ENCODE data around the gene CHKB.

CHKB gene

GRCh38 chr22:50600538-50600937 lies 17.9 kb upstream of the CHKB start, which contains the start of gene MAPK8IP2:
Gene MAPK8IP2, plus strand, starts transcription at chr22:50600793. Its CDS starts 26 bp downstream, at chr22:50600819.
- DNase-seq (ENCODE audit: low read depth, low spot score), result no peak

DNA sequence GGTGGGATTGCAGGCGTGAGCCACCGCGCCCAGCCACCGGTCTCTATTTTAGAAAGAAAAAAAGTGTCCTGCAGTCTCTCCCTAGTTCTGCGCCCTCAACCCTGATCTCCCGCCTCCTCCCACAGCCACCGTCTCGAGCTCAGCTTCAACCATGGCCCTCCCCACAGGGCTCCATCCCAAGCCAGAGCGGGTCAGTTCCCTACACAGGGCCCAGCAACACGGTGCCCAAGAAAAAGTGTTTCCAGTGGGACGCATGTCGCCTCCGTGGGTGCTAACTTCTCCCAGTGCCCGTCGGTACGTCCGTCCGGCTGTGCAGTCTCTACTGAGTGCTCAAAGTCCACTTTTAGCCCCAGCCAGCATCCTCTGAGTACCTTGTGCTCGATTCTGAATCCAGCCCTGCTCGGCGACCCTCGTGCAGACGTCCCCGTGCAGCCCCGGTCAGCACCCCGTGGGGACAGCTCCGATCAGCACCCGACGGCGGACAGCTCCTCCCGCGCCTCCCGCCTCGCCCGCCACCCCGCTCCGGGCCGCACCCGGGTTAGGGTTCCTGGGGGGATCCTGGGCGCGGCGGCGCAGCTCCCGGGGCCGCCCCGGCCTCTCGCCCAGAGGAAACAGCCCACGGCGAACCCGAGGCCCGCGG lies 17.3 kb upstream of the CHKB start:
- DNase-seq (ENCODE audit: low read depth, low spot score), result no peak

DNA sequence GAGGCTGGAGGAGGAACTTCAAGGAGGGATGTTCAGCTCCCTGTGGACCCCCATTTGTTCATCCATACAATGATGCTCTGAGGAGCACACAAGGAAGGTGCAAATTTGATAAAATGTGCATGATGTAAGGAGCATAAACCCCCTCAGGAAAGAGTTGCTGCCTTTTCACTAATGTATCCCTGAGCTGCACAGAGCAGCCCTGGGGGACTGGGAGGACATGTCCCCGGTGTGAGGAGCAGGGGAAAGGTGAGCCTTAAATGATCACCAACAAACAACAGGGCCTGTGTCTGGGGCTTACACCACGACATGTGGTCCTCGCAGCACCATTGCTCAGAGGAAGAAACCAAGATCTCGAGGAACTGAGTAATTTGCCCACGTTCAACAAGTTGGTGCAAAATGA lies 14.4 kb upstream of the CHKB start:
- no peak for DNase-seq (ENCODE audit: low read depth, low spot score)

- DNase-seq (ENCODE audit: low read depth, low spot score), result no peak
Observed at GRCh38 chr22:50595189-50595588, 12.5 kb upstream of the CHKB start.

GRCh38 chr22:50587407-50587806 lies 4.8 kb upstream of the CHKB start:
- no peak for DNase-seq (ENCODE audit: low read depth, low spot score)

GRCh38 chr22:50586416-50586815 lies 3.8 kb upstream of the CHKB start:
- DNase-seq (ENCODE audit: low read depth, low spot score), result no peak

DNA sequence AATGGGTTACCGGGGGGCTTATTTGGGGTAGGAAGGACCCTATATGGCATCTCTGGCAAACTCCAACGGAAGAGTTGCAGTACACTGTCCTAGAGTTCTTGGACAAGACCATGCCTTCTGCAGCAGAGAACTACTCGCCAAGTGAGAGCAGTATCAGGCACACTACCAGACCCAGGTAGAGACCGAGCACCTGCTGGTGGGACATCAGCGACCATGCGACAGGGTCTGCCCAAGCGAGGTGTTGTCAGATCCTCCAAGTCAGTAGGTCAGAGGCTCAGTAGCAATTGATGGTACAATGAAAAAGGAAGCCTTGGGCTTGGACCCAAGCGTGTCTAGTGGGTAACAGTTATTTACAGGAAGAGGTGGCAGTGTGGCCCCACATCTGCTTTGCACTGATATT lies 3.1 kb upstream of the CHKB start:
- DNase-seq (ENCODE audit: low read depth, low spot score), result no peak

DNA sequence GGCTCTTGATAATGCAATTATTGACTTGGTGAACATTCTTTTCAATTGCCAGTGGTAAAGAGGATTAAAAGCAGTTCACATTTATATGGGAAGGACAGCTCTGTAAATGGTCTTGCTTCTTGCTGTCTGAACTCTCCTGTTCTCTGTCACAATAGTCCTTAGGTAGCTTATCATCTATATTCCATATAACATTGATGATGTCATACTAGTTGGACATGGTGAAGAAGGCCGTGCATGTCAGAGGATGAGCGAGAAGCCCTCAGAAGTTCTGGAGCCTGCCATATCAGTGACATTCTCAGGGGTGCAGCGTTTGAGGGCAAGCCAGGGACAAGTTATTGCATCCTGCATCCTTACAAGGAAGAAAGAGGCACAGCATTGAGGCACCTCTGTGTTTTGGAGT lies 2.6 kb upstream of the CHKB start:
- no peak for DNase-seq (ENCODE audit: low read depth, low spot score)

GRCh38 chr22:50584106-50585096 lies 1.8 kb upstream of the CHKB start:
- no peak for DNase-seq (ENCODE audit: low read depth, low spot score)

- no peak for DNase-seq (ENCODE audit: low read depth, low spot score)
Observed at GRCh38 chr22:50583294-50583861, 729 bp upstream of the CHKB start.

DNA sequence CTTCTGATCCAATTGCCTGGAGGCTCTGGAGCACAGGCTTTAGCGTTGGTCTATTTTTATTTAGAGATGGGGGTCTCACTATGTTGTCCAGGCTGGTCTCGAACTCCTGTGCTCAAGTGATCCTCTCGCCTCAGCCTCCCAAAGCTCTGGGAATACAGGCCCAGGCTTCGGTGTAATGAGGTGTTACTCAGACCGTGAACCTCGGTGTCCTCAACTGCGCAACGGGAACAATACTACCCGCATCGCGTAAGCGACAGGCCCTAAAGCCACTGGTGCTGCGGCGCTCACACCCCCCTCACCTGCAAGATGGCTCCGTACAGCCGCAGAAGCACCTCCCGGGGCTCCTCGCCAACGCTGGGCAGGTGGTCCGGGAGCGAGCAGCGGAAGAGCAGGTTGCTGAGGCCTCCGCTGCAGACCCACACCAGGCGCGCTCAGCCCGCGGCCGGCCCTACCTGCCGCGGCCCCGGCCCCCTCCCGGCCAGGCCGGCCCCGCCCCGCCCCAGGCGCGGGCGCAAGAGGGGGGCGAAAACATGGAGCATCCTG lies 628 bp downstream of the CHKB start:
- DNase-seq (ENCODE audit: low read depth, low spot score), result no peak

DNA sequence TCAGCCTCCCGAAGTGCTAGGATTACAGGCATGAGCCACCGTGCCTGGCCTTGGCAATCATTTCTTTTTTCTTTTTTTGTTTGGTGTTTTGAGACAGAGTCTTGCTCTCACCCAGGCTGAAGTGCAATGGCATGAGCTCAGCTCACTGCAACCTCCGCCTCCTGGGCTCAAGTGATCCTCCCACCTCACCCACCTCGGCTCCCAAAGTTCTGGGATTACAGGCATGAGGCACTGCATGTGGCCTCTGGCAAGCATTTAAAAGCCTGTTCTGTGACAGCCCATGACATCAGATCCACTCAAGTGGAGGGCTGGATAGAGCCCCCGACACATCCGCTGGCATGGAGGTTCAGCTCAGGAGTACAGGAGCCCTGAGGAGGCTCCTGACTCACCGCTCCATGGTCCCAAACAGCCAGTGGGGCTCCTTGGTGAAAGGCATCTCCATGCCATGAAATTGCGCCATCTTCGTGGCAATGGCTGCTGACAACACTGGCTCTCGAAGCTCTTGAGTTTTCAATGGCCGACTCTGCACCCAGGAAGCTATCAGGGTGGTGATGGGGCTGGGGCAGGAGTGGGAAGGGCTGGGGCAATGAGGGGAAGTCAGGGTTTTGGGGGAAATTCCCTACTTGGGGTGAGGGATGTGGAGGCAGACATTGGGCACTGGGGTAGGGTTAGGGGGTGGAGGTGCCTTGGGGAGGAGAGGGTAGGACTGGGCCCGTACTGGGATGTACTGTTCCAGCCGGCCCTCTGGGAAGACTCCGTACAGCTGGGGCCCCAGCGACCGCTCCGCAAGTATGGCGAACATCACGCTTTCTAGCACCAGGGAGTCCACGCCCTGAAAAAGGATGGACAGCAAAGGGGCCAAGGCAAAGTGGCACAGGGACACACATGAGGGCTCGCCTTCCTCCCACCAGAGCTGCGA lies 1.4 kb downstream of the CHKB start:
- no peak for DNase-seq (ENCODE audit: low read depth, low spot score)

DNA sequence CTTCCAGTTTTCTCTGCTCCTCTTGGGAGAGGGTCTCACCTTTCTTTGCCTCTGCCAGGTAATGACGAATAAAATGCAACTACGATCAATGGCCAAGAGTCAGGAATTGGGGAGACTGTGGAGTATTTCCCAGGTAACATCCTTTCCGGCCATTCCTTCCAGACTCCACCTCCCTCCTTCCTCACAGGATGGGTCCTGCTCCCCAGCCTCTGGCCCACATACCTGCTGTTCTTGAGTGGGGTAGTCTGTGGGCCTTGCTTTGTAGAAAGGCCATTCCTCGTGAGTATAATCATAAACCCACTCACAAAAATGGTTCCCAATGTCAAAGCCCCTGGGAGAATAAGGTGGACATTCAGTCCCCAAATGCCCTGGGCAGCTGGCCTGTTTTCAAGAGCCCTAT lies 2.9 kb downstream of the CHKB start:
- DNase-seq (ENCODE audit: low read depth, low spot score), result no peak

DNA sequence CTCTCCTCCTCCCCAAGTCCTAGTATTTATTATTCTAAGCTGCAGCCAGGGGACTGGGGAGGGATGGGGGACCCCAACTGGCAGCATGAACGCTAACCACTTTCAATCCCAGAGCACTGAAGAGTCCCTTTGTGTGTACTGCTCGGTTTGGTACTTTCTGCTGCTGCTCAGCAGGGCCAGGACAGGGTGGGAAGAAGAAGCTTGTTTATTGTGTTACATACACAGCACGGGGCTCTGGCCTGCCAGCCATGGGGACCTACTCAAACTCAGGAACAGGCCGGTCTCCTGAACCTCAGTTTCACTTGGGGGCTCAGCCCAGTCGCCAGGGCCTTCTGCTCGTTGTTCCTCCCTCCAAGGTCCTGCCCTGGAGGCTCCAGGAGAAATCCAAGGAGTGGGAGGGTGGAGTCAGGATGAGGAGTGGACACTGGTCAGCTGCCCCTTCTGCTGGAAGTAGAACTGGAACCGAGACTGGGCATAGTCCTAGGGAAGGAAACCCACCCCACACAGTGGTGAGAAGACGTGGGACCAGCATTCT lies 3.8 kb downstream of the CHKB start:
- DNase-seq (ENCODE audit: low read depth, low spot score), result no peak

DNA sequence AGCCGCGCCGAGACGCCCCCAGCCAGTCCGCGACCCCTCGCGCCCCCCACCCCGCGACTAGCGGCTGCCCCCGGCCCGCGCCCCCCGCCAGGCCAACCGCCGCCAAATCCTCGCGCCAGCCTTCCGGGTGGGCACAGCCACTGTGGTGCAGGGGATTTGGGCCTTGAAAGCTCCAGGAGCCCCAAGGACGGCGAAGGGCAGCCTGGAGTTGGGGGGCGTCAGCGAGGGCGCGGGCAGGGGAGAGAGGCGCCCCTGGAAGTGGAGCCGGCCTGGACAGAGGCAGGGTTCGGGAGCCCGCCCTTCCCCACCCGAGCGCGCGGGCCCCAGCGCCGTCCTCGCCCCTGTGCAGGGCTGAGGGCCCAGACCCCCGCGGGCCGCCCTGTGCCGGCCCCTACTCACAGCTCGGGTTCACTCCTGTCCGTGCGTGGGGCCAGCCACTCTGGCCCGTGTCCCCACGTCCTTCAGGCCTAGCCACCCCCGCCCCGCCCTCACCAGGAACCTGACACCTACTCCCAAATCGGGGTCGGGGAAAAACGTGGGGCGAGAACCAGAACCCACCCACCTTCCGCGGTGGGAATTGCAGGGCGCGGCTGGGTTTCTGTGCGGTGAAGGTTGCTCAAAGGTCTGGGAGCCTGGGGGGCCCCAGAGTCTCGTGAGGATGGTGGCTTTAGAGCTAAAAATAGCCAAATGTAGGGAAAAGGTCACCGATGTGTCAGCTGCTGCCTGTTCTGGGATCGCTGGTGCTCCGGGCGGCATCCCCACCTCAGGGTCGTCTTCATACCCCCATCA lies 4.5 kb downstream of the CHKB start, which contains the start of gene CPT1B:
Gene CPT1B, minus strand, starts transcription at position 441 of the 789 bp plus-strand sequence. CDS start 512 bp downstream, outside the sequence.
- DNase-seq (ENCODE audit: low read depth, low spot score), result no peak

DNA sequence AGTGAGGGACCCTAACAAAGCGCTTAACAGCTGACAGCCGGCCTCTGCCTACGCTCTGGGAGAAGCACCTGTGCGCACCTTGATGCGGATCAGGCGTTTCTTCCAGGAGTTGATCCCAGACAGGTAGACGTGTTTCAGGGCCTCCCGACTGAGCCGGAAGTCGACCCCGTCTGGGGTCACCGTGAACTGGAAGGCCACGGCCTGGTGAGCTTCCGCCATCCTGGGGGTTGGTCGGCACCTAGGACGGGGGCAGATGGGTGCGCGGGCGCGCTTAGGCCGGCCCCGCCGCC lies 5.0 kb downstream of the CHKB start:
- DNase-seq (ENCODE audit: low read depth, low spot score), result no peak

DNA sequence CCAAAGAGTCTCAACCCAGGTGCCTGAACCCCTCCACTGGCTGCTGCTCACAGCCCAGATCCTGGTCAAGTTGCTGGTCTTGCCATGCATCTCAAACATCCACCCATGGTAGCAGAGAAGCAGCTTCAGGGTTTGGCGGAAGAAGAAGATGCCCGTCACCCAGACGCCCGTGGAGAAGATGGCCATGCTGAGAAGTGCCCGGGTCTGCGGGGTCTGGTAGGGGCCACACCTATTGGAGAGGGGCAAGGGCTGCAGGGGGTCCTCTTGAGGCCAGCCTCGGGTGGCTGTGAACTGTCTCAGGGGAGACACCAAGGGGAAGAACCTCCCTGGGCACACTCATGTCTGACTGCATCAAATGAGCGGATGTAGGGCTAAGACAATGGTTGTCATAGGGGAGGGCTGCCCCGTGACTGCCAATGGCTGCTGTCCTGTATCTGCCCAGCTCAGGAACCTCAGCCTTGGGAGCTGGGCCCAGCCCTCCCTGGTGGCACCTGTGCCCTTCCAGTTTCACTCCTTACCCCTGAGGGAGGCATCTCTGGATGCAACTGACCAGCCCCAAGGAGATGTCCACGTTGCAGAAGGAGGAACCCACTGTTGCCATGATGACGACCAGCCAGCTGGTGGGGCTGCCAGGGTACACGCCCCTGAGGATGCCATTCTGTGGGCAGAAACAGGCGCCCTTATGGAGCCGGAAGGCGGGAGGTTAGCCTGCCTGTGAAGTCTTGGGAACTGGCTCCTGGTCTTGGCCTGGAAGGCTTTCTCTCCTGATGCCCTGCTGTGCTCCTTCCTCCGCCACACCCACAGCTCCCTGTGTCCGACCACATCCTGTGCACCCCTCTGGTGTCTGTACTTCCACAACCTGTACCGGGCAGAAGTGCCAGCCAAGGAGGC lies 5.6 kb downstream of the CHKB start:
- no peak for DNase-seq (ENCODE audit: low read depth, low spot score)

- DNase-seq (ENCODE audit: low read depth, low spot score), result no peak
Observed at GRCh38 chr22:50576070-50576469, 6.6 kb downstream of the CHKB start.

GRCh38 chr22:50575426-50575941 lies 7.2 kb downstream of the CHKB start:
- no peak for DNase-seq (ENCODE audit: low read depth, low spot score)
